ENCODE measurements around the gene FLCN.

GRCh38 chr17:17223736-17224135 lies 13.2 kb downstream of the FLCN start:
- no peak for TF ChIP-seq CTCF (IDR thresholded peaks at IDR 0.05)
- TF ChIP-seq POLR2AphosphoS5 (IDR thresholded peaks at IDR 0.05; ENCODE audit: insufficient read depth in 1 of 2, low read depth in 1 of 2) = no peak
- no peak for TF ChIP-seq POLR2A (IDR thresholded peaks at IDR 0.05)

Data from vagina (tissue), 2 donors.